Spleen (tissue), 11 donors: ENCODE results near the gene PILRA. TPM values are rescaled to one million over a fixed set of nuclear protein-coding genes. Genes with fewer than 3 reads are reported as not detected.
A peak's percentile ranks its signal among the peaks of the same experiment; 100 is the strongest.

Experiments
- DNase-seq: peaks from one replicate; pipeline ENCODE4 v3.0.0-alpha.2; 2020
- H3K27ac ChIP-seq, 8 donors: fragments of 200-600 bp; sonication (generic) in 7 of 8; 1 replicate in 4 of 8; 2 replicates in 4 of 8; pipeline versions ENCODE4 v1.5.0 to v1.8.0; 2016 to 2021; ENCODE audit warnings: inconsistent platforms in 4 of 8, mild to moderate bottlenecking in 4 of 8, moderate library complexity in 1 of 8
- H3K27me3 ChIP-seq, 7 donors: fragments of 200-600 bp; sonication (generic) in 6 of 7; replicated peaks in 1 of 7; 1 replicate in 4 of 7; 2 replicates in 3 of 7; pipeline versions ENCODE4 v1.5.0 to v1.8.0; 2016 to 2021; ENCODE audit warnings: inconsistent platforms in 3 of 7, mild to moderate bottlenecking in 1 of 7
- H3K36me3 ChIP-seq, 6 donors: fragments of 200-600 bp; sonication (generic) in 5 of 6; 1 replicate in 4 of 6; 2 replicates in 2 of 6; pipeline versions ENCODE4 v1.5.0 to v1.8.0; 2016 to 2021; ENCODE audit warnings: inconsistent platforms in 2 of 6
- H3K4me1 ChIP-seq, 6 donors: fragments of 200-600 bp; sonication (generic) in 5 of 6; 1 replicate in 3 of 6; 2 replicates in 3 of 6; pipeline versions ENCODE4 v1.5.0 to v1.8.0; 2016 to 2021; ENCODE audit warnings: inconsistent platforms in 3 of 6
- H3K4me3 ChIP-seq, 8 donors: fragments of 200-600 bp; sonication (generic) in 7 of 8; 1 replicate in 4 of 8; 2 replicates in 4 of 8; pipeline versions ENCODE4 v1.5.0 to v1.8.0; 2016 to 2021; ENCODE audit warnings: inconsistent platforms in 4 of 8, mild to moderate bottlenecking in 4 of 8, moderate library complexity in 2 of 8
- H3K9me3 ChIP-seq, 8 donors: fragments of 200-600 bp; sonication (generic) in 7 of 8; 1 replicate in 4 of 8; 2 replicates in 4 of 8; pipeline versions ENCODE4 v1.5.0 to v1.8.0; 2016 to 2021; ENCODE audit warnings: inconsistent platforms in 4 of 8
- CTCF ChIP-seq, 11 experiments: fragments of 200-600 bp in 7 of 11; fragments of 450-650 bp in 4 of 11; sonication (generic) in 4 of 11; IDR thresholded peaks in 8 of 11; conservative IDR thresholded peaks in 3 of 11; 1 replicate in 7 of 11; 2 replicates in 4 of 11; pipeline versions ENCODE4 v1.4.0 to v1.8.0; 2016 to 2021; ENCODE audit warnings: antibody characterized with exemption in 11 of 11, inconsistent platforms in 4 of 11, mild to moderate bottlenecking in 1 of 11
- POLR2A ChIP-seq, 3 donors: fragments of 450-650 bp; IDR thresholded peaks; one replicate each; pipeline ENCODE4 v1.5.1; 2017; ENCODE audit warnings: antibody characterized with exemption in 3 of 3, mild to moderate bottlenecking in 1 of 3
- POLR2AphosphoS5 ChIP-seq, 3 donors: sonication (generic); formaldehyde crosslinking; IDR thresholded peaks; one replicate each; pipeline ENCODE4 v1.5.1; 2017; ENCODE audit warnings: antibody characterized with exemption in 3 of 3
- WGBS, 5 donors: extraction: QIAGEN DNeasy Blood & Tissue Kit in 3 of 5; methylation state at CpG; one replicate each; pipeline versions ENCODE4 v1.1.5 to v1.1.7; 2013 to 2018; 5-methylcytosine and 5-hydroxymethylcytosine counted together
- intact Hi-C: fragments of 100-400 bp; cut with DNase I; formaldehyde crosslinking; loops from one replicate; pipeline ENCODE4 v1.15.0; 2023; ENCODE audit warnings: low total_unique reads
- polyA plus RNA-seq, 3 donors: library from polyadenylated mRNA; stranded (reverse); fragments of 200-250 nt; gene quantifications; one replicate each; pipeline ENCODE4 v1.2.1, GENCODE V29; 2013
- total RNA-seq, 7 donors: library from RNA; depleted of rRNA in 3 of 7; stranded (reverse); fragments of >200 nt in 3 of 7; fragmentation: NEBNext Ultra II Directional in 4 of 7; extraction: Animal tissue kit (Norgen Biotek cat#: 25700) in 4 of 7; gene quantifications; one replicate each; pipeline versions ENCODE4 v1.1.0 to v1.2.1, GENCODE V29; 2016 to 2021
- donor health status: healthy with polysubstance abuse.
- donor health status: DM: no; HTN: no; CAD: no; lungs with moderate emphysema.
- donor health status: DM: no; HTN: no; CAD: no.
- donor health status: Bipolar disorder and iron deficiency.
- donor health status: healthy.
- donor health status: DM: no; HTN: no; CAD: no.
- donor health status: DM: yes; HTN: yes; CAD: no.

The PILRA gene
- total and polyA plus RNA-seq, 10 donors: 5.8 to 61.1 (median 25.8) TPM

GRCh38 chr7:100428199-100428966 lies 55.1 kb downstream of the PILRA start, which contains the start of gene ZCWPW1:
Gene ZCWPW1 (minus strand): TSS chr7:100428703. CDS start chr7:100420649, 8,054 bp downstream.
- Histone ChIP-seq H3K27ac (peak within 1 kb of the TSS; percentile 99 to 100 (median 100)), H3K9me3 (no peaks in the 10 kb centered on the region), H3K27me3 (no peaks in the 10 kb centered on the region), H3K4me1 (peaks cover 28 to 50% (median 38%) of the 10 kb centered on the region in 6 donors), H3K36me3 (peaks cover 0 to 27% (median 9%) of the 10 kb centered on the region in 6 donors), H3K4me3 (peak within 1 kb of the TSS; percentile 67 to 97 (median 79))
- DNase-seq: peak; percentile 100
- intact Hi-C loops: no loop called here
- 0 to 1% (median 1%) methylated on average over 66 of the region's 66 CpGs for WGBS, 5 donors
- TF ChIP-seq POLR2AphosphoS5 (IDR thresholded peaks at IDR 0.05) (peak; percentile 100), CTCF (IDR thresholded peaks at IDR 0.05 in 8 of 11, conservative IDR thresholded peaks at IDR 0.05 in 3 of 11) (peak in 1 of 11 experiments; percentile 6), POLR2A (IDR thresholded peaks at IDR 0.05) (peak; percentile 99 to 100 (median 100))

- peaks cover 2 to 34% (median 16%) of the 10 kb centered on the region in 6 donors for H3K36me3 ChIP-seq
Observed at GRCh38 chr7:100428967-100429636, 55.8 kb downstream of the PILRA start.

GRCh38 chr7:100429637-100430492 lies 56.6 kb downstream of the PILRA start, which contains the start of gene MEPCE:
Gene MEPCE (plus strand): TSS chr7:100429831. CDS start chr7:100430019, 188 bp downstream.
- peak within 1 kb of the TSS; percentile 99 to 100 (median 100) for H3K27ac ChIP-seq
- intact Hi-C loops: no loop called here

More at GRCh38 chr7:100428967-100429636, 55.8 kb downstream of the PILRA start:
- TF ChIP-seq POLR2AphosphoS5 (IDR thresholded peaks at IDR 0.05) (peak in 2 of 3 donors; percentile 94 to 99), CTCF (IDR thresholded peaks at IDR 0.05 in 8 of 11, conservative IDR thresholded peaks at IDR 0.05 in 3 of 11) (peak; percentile 43 to 76 (median 64)), POLR2A (IDR thresholded peaks at IDR 0.05) (peak; percentile 41 to 88 (median 74))
- peak; percentile 100 for DNase-seq
- intact Hi-C loops: no loop called here
- 0 to 1% (median 0%) methylated on average over 38 to 40 of the region's 40 CpGs for WGBS, 5 donors
- H3K4me1 ChIP-seq: peaks cover 34 to 50% (median 45%) of the 10 kb centered on the region in 6 donors
- H3K4me3 ChIP-seq: peak overlapping the region; percentile 67 to 97 (median 79)
- H3K27me3 ChIP-seq: no peaks in the 10 kb centered on the region
- peak overlapping the region; percentile 99 to 100 (median 100) for H3K27ac ChIP-seq
- H3K9me3 ChIP-seq: no peaks in the 10 kb centered on the region

More at GRCh38 chr7:100429637-100430492, 56.6 kb downstream of the PILRA start, which contains the start of gene MEPCE:
- WGBS, 5 donors: 0 to 1% (median 0%) methylated on average over 40 to 95 of the region's 95 CpGs
- peak; percentile 98 for DNase-seq
- TF ChIP-seq POLR2AphosphoS5 (IDR thresholded peaks at IDR 0.05) (peak in 2 of 3 donors; percentile 83 to 94), POLR2A (IDR thresholded peaks at IDR 0.05) (peak in 2 of 3 donors; percentile 26 to 28), CTCF (IDR thresholded peaks at IDR 0.05 in 8 of 11, conservative IDR thresholded peaks at IDR 0.05 in 3 of 11) (no peak)
- H3K9me3 ChIP-seq: no peaks in the 10 kb centered on the region
- no peaks in the 10 kb centered on the region for H3K27me3 ChIP-seq
- H3K36me3 ChIP-seq: peaks cover 2 to 42% (median 23%) of the 10 kb centered on the region in 6 donors
- H3K4me3 ChIP-seq: peak within 1 kb of the TSS; percentile 67 to 97 (median 79)
- peaks cover 39 to 58% (median 53%) of the 10 kb centered on the region in 6 donors for H3K4me1 ChIP-seq
